Measurements from ENCODE around the gene MRPL32.
"Not testable (repeated sequence)": the region's sequence is repeated elsewhere in the genome, so short reads cannot be mapped to it uniquely, and the experiment has no call there.

Gene MRPL32

GRCh38 chr7:42931834-42932651 is at the start of gene MRPL32, which contains the start of gene PSMA2:
MRPL32 (plus strand) TSS chr7:42932376; CDS start chr7:42932387, 11 bp downstream.
PSMA2 (minus strand) TSS chr7:42932174; CDS start chr7:42932158, 16 bp downstream.
- POLR2A ChIA-PET (ENCODE audit: low non-redundant PET) = interaction anchor here (0.6 to 1.2 kb wide), 5 partner anchors 12 to 651 kb away, joined by 3 to 9 read pairs (median 4); partner anchors contain the start of gene STK17A
- H3K27ac ChIP-seq = peak within 1 kb of the TSS; percentile 77
- DNase-seq (ENCODE audit: low spot score) = peak; percentile 100
- CTCF ChIA-PET = interaction anchor here (0.6 to 1.4 kb wide), 7 partner anchors 9 to 651 kb away, joined by 3 to 5 read pairs (median 3); partner anchors contain the start of gene STK17A
- TF ChIP-seq CTCF (conservative IDR thresholded peaks at IDR 0.05; ENCODE audit: low read depth) = no peak

GRCh38 chr7:42883950-42884349 is 48.2 kb upstream of the MRPL32 start:
- peak; percentile 61 for DNase-seq (ENCODE audit: low spot score)
- peak overlapping the region; percentile 81 for H3K27ac ChIP-seq

GRCh38 chr7:42885183-42885582 is 47.0 kb upstream of the MRPL32 start:
- POLR2A ChIA-PET (ENCODE audit: low non-redundant PET); H3K27ac ChIP-seq; DNase-seq (ENCODE audit: low spot score): not testable (repeated sequence)
- CTCF ChIA-PET = interaction anchor here (0.9 to 1.0 kb wide), 2 partner anchors 9 to 944 kb away, joined by 3 read pairs; no protein-coding TSS in a partner anchor

More at GRCh38 chr7:42883950-42884349, 48.2 kb upstream of the MRPL32 start:
- ChIA-PET POLR2A (ENCODE audit: low non-redundant PET) (no interaction called here), CTCF (interaction anchor here (0.9 to 1.5 kb wide), 2 partner anchors 41 to 941 kb away, joined by 4 read pairs; no protein-coding TSS in a partner anchor)
- TF ChIP-seq CTCF (conservative IDR thresholded peaks at IDR 0.05; ENCODE audit: low read depth) = no peak

GRCh38 chr7:42886129-42886528 is 46.0 kb upstream of the MRPL32 start:
- ChIA-PET CTCF (interaction anchor here (0.6 kb wide), 1 partner anchor 943 kb away, joined by 4 read pairs; no protein-coding TSS in a partner anchor), POLR2A (ENCODE audit: low non-redundant PET) (no interaction called here)
- TF ChIP-seq CTCF (conservative IDR thresholded peaks at IDR 0.05; ENCODE audit: low read depth) = peak; percentile 61
- H3K27ac ChIP-seq = no peak overlapping the region
- no peak for DNase-seq (ENCODE audit: low spot score)

GRCh38 chr7:42886893-42887505 is 45.2 kb upstream of the MRPL32 start:
- no peak for TF ChIP-seq CTCF (conservative IDR thresholded peaks at IDR 0.05; ENCODE audit: low read depth)
- no peak overlapping the region for H3K27ac ChIP-seq
- ChIA-PET CTCF (interaction anchor here (0.5 to 1.0 kb wide), 2 partner anchors 107 to 907 kb away, joined by 3 to 4 read pairs; no protein-coding TSS in a partner anchor), POLR2A (ENCODE audit: low non-redundant PET) (no interaction called here)
- no peak for DNase-seq (ENCODE audit: low spot score)

- no peak for DNase-seq (ENCODE audit: low spot score)
- no peak for TF ChIP-seq CTCF (conservative IDR thresholded peaks at IDR 0.05; ENCODE audit: low read depth)
- ChIA-PET POLR2A (ENCODE audit: low non-redundant PET) (no interaction called here), CTCF (interaction anchor here (0.9 kb wide), 1 partner anchor 682 kb away, joined by 4 read pairs; no protein-coding TSS in a partner anchor)
- peak overlapping the region; percentile 11; the same call in 1 of the 2 replicates for H3K27ac ChIP-seq
These were observed 38.6 kb upstream of the MRPL32 start for GRCh38 chr7:42893346-42894240.

All from RWPE1 (cell line).